Endometrial microvascular endothelial cells (primary cell): Measurements from ENCODE around the gene PPP2R5B. TPM values are rescaled to one million over a fixed set of nuclear protein-coding genes. Genes with fewer than 3 reads are reported as not detected.

Experiments
- in situ Hi-C: cut with HindIII; loops from 2 replicates; pipeline ENCODE4 v1.10.0; 2017; ENCODE audit warnings: low sequenced_read_pairs, low pct_unique_long_range_greater_than_20kb; ENCODE audit errors: inconsistent ontology term
- total RNA-seq: library from RNA; depleted of rRNA; stranded (reverse); fragments of >200 nt; gene quantifications from one replicate; pipeline ENCODE4 v1.2.3, GENCODE V29; 2015; ENCODE audit errors: inconsistent ontology term

Gene PPP2R5B
- total RNA-seq, 1 donor from 2014 or later = 26.5 TPM

GRCh38 chr11:64900774-64901173, 23.7 kb upstream of the PPP2R5B start:
- in situ Hi-C loops = no loop called here

- in situ Hi-C loops = no loop called here
Observed at GRCh38 chr11:64902102-64902900, 22.2 kb upstream of the PPP2R5B start.

- in situ Hi-C loops = no loop called here
Observed at GRCh38 chr11:64903291-64903833, 21.1 kb upstream of the PPP2R5B start.

GRCh38 chr11:64905516-64906313, 18.8 kb upstream of the PPP2R5B start:
- in situ Hi-C loops = no loop called here

- in situ Hi-C loops = no loop called here
Observed at GRCh38 chr11:64906314-64906635, 18.2 kb upstream of the PPP2R5B start.

- in situ Hi-C loops = no loop called here
Observed at GRCh38 chr11:64908766-64909165, 15.7 kb upstream of the PPP2R5B start.

- in situ Hi-C loops = no loop called here
Observed at GRCh38 chr11:64909653-64910343, 14.7 kb upstream of the PPP2R5B start.

- in situ Hi-C loops = no loop called here
Observed at GRCh38 chr11:64910451-64911093, 13.9 kb upstream of the PPP2R5B start.

- in situ Hi-C loops = no loop called here
Observed at GRCh38 chr11:64911142-64911541, 13.3 kb upstream of the PPP2R5B start.

GRCh38 chr11:64911689-64912088, 12.8 kb upstream of the PPP2R5B start:
- in situ Hi-C loops = no loop called here

GRCh38 chr11:64913171-64913727, 11.2 kb upstream of the PPP2R5B start:
- in situ Hi-C loops = no loop called here

GRCh38 chr11:64914123-64914522, 10.4 kb upstream of the PPP2R5B start:
- in situ Hi-C loops = no loop called here

- in situ Hi-C loops = no loop called here
Observed at GRCh38 chr11:64915376-64915887, 9.1 kb upstream of the PPP2R5B start.

GRCh38 chr11:64916040-64916774, 8.3 kb upstream of the PPP2R5B start:
- in situ Hi-C loops = no loop called here

GRCh38 chr11:64916775-64917662, 7.5 kb upstream of the PPP2R5B start, which contains the start of gene ATG2A:
ATG2A (minus strand) TSS chr11:64917209; CDS start chr11:64917135, 74 bp downstream.
- in situ Hi-C loops = no loop called here

GRCh38 chr11:64917663-64917995, 6.9 kb upstream of the PPP2R5B start:
- in situ Hi-C loops = no loop called here

- in situ Hi-C loops = no loop called here
Observed at GRCh38 chr11:64918017-64918416, 6.5 kb upstream of the PPP2R5B start.
